ENCODE results near the gene PLCZ1. TPM values are rescaled to one million over a fixed set of nuclear protein-coding genes. Genes with fewer than 3 reads are reported as not detected.

The PLCZ1 gene
- total and polyA plus RNA-seq, 2 experiments from 2014 or later = not detected

DNA sequence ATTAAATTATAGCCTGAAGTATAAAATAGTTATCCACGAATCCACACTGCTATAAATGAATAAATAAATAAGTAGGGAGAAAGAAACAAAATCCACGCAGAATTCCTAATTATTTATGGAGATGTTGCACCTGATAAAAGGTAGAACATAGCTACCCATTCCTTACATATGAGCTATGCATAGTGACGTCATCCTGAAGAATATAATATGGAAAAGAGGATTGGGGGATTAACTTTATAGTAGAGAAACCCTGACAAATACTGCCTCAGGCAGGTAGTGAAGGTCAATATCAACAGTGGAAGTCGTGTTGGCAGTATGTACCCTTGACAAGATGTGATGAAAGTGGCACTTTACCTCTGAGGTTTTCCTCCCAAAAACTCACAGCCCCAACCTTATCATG lies 82.5 kb downstream of the PLCZ1 start:
- Histone ChIP-seq H3K4me1 (ENCODE audit: insufficient read depth) (no peaks in the 10 kb centered on the region), H3K9me3 (ENCODE audit: low read depth) (no peaks in the 10 kb centered on the region), H3K4me2 (no peak overlapping the region), H2AFZ (no peak overlapping the region), H3K9me2 (replicated peaks; ENCODE audit: insufficient read depth) (no peaks in the 10 kb centered on the region), H4K20me1 (ENCODE audit: insufficient read depth, poor library complexity, severe bottlenecking) (no peaks in the 10 kb centered on the region), H3K36me3 (replicated peaks; ENCODE audit: insufficient read depth, low read depth) (no peaks in the 10 kb centered on the region), H3K79me2 (no peaks in the 10 kb centered on the region), H3K27ac (no peak overlapping the region), H3K27me3 (no peaks in the 10 kb centered on the region), H3K4me3 (no peak overlapping the region)
- 74% methylated on average over 4 of the region's 4 CpGs for WGBS (ENCODE audit: low lambda C conversion rate, missing lambda C conversion rate)
- TF ChIP-seq EZH2 (IDR thresholded peaks at IDR 0.05; ENCODE audit: borderline replicate concordance) (no peak), EZH2phosphoT487 (IDR thresholded peaks at IDR 0.05; ENCODE audit: low read depth, severe bottlenecking, unreplicated experiment) (no peak)
- TF ChIP-seq, protein P1, sequence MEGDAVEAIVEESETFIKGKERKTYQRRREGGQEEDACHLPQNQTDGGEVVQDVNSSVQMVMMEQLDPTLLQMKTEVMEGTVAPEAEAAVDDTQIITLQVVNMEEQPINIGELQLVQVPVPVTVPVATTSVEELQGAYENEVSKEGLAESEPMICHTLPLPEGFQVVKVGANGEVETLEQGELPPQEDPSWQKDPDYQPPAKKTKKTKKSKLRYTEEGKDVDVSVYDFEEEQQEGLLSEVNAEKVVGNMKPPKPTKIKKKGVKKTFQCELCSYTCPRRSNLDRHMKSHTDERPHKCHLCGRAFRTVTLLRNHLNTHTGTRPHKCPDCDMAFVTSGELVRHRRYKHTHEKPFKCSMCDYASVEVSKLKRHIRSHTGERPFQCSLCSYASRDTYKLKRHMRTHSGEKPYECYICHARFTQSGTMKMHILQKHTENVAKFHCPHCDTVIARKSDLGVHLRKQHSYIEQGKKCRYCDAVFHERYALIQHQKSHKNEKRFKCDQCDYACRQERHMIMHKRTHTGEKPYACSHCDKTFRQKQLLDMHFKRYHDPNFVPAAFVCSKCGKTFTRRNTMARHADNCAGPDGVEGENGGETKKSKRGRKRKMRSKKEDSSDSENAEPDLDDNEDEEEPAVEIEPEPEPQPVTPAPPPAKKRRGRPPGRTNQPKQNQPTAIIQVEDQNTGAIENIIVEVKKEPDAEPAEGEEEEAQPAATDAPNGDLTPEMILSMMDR (IDR thresholded peaks at IDR 0.05; ENCODE audit: poor library complexity) = no peak
- no peak for DNase-seq (ENCODE audit: low spot score)

DNA sequence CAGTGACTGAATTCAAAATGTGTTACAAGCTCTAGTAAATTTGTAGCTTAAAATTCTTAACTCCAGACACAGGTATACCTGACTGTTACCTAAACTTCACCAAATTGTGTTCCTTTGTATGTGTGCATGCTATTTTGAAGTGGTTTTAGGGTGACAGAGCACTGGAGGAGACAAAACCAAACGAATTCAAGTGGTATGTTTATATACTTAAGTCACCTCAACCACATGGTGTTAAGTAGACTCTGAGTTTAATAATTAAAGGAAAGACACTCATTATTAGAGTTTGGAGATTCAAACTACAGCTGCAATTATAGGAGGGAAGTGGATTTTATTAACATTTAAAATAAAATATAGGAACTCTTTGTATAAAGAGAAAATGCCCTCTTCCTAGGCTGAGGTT lies 84.3 kb downstream of the PLCZ1 start:
- TF ChIP-seq EZH2phosphoT487 (IDR thresholded peaks at IDR 0.05; ENCODE audit: low read depth, severe bottlenecking, unreplicated experiment) = no peak
- H3K9me2 ChIP-seq (replicated peaks; ENCODE audit: insufficient read depth) = no peaks in the 10 kb centered on the region
- no peaks in the 10 kb centered on the region for H3K4me1 ChIP-seq (ENCODE audit: insufficient read depth)
- H3K4me2 ChIP-seq = no peak overlapping the region
- H3K36me3 ChIP-seq (replicated peaks; ENCODE audit: insufficient read depth, low read depth) = no peaks in the 10 kb centered on the region
- H3K27me3 ChIP-seq = no peaks in the 10 kb centered on the region
- no peak for DNase-seq (ENCODE audit: low spot score)
- no peak overlapping the region for H2AFZ ChIP-seq
- H3K79me2 ChIP-seq = no peaks in the 10 kb centered on the region
- H4K20me1 ChIP-seq (ENCODE audit: insufficient read depth, poor library complexity, severe bottlenecking) = no peaks in the 10 kb centered on the region
- no peaks in the 10 kb centered on the region for H3K9me3 ChIP-seq (ENCODE audit: low read depth)
- no peak overlapping the region for H3K27ac ChIP-seq
- 53% methylated on average over 1 of the region's 1 CpG for WGBS (ENCODE audit: low lambda C conversion rate, missing lambda C conversion rate)
- H3K4me3 ChIP-seq = no peak overlapping the region

DNA sequence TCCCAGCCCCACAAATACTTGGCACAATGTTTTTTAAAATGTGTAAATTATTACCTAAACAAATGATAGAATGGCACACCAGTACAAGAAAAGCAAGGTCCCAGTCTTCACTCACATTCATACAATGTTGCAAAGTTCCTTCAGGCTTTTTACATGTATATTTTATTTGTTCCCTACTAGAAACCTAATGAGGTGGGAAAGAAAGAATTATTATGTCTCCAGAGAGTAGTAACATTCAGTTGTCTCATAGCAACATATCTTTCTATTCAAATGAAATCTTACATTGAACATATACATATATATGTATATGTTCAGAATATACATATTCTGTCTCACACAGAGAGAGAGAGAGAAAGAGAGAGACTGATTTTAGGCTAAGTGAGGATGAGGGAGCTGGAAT lies 85.2 kb downstream of the PLCZ1 start:
- TF ChIP-seq EZH2phosphoT487 (IDR thresholded peaks at IDR 0.05; ENCODE audit: low read depth, severe bottlenecking, unreplicated experiment) (no peak), EZH2 (IDR thresholded peaks at IDR 0.05; ENCODE audit: borderline replicate concordance) (no peak)
- TF ChIP-seq, protein P1 (IDR thresholded peaks at IDR 0.05; ENCODE audit: poor library complexity) = no peak
- no peaks in the 10 kb centered on the region for H3K4me1 ChIP-seq (ENCODE audit: insufficient read depth)
- no peaks in the 10 kb centered on the region for H3K9me3 ChIP-seq (ENCODE audit: low read depth)
- no peak overlapping the region for H3K4me3 ChIP-seq
- no peaks in the 10 kb centered on the region for H3K27me3 ChIP-seq
- H3K4me2 ChIP-seq = no peak overlapping the region
- no peak overlapping the region for H3K27ac ChIP-seq
- no peaks in the 10 kb centered on the region for H3K36me3 ChIP-seq (replicated peaks; ENCODE audit: insufficient read depth, low read depth)
- H3K9me2 ChIP-seq (replicated peaks; ENCODE audit: insufficient read depth) = no peaks in the 10 kb centered on the region
- no peak for DNase-seq (ENCODE audit: low spot score)
- no peaks in the 10 kb centered on the region for H4K20me1 ChIP-seq (ENCODE audit: insufficient read depth, poor library complexity, severe bottlenecking)
- H2AFZ ChIP-seq = no peak overlapping the region
- H3K79me2 ChIP-seq = no peaks in the 10 kb centered on the region

DNA sequence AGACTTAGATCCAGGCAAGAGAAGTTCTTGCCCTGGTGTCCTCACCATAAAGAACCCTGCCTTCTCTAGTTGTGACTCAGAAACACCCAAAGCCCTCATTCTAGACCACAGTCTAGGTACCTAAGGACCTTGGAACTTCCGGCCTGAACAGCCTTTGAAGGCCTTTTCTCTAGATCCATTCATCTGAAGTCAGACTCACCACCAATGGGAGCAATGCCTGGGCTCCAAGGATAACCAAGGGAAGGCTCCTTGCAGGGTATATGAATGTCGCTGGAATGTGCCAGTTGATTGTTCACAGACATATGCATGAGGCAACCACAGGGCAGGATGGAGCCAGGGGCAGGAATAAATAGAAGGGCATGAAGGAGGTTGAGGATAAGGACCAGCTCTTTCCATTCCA lies 86.3 kb downstream of the PLCZ1 start:
- no peak overlapping the region for H3K4me2 ChIP-seq
- no peak overlapping the region for H2AFZ ChIP-seq
- no peak overlapping the region for H3K4me3 ChIP-seq
- H3K27me3 ChIP-seq = no peaks in the 10 kb centered on the region
- no peaks in the 10 kb centered on the region for H3K79me2 ChIP-seq
- 84% methylated on average over 2 of the region's 2 CpGs for WGBS (ENCODE audit: low lambda C conversion rate, missing lambda C conversion rate)
- H3K4me1 ChIP-seq (ENCODE audit: insufficient read depth) = no peaks in the 10 kb centered on the region
- H3K36me3 ChIP-seq (replicated peaks; ENCODE audit: insufficient read depth, low read depth) = no peaks in the 10 kb centered on the region
- no peak for DNase-seq (ENCODE audit: low spot score)
- H4K20me1 ChIP-seq (ENCODE audit: insufficient read depth, poor library complexity, severe bottlenecking) = no peaks in the 10 kb centered on the region
- TF ChIP-seq EZH2 (IDR thresholded peaks at IDR 0.05; ENCODE audit: borderline replicate concordance) (no peak), EZH2phosphoT487 (IDR thresholded peaks at IDR 0.05; ENCODE audit: low read depth, severe bottlenecking, unreplicated experiment) (no peak)
- TF ChIP-seq, protein P1 (IDR thresholded peaks at IDR 0.05; ENCODE audit: poor library complexity) = no peak
- no peaks in the 10 kb centered on the region for H3K9me3 ChIP-seq (ENCODE audit: low read depth)
- no peak overlapping the region for H3K27ac ChIP-seq
- no peaks in the 10 kb centered on the region for H3K9me2 ChIP-seq (replicated peaks; ENCODE audit: insufficient read depth)

Measured in hepatocyte (in vitro differentiated cells).